SK-N-SH (cell line): Measurements from ENCODE around the gene SLC12A4. TPM values are rescaled to one million over a fixed set of nuclear protein-coding genes. Genes with fewer than 3 reads are reported as not detected.

Experiments used
- CTCF ChIA-PET: fragments of 300-600, 350-600 bp; formaldehyde crosslinking; extraction: SDS; loops from one replicate; lab custom pipeline; 2021; lab: Yijun Ruan, JAX
- POLR2A ChIA-PET: fragments of 350-600 bp; sonication (Branson Sonifier 250); formaldehyde crosslinking; extraction: SDS; loops from one replicate; lab custom pipeline; 2020; ENCODE audit warnings: antibody characterized with exemption, inconsistent platforms; lab: Yijun Ruan, JAX
- DNase-seq: peaks from one replicate; pipeline ENCODE4 v3.0.0; 2012
- H2AFZ ChIP-seq: fragments of 200-600 bp; sonication (generic); 2 replicates; pipeline ENCODE4 v1.8.1; 2016; ENCODE audit warnings: antibody characterized with exemption, mild to moderate bottlenecking, low read depth
- H3F3A ChIP-seq: fragments of 200-600 bp; sonication (generic); replicated peaks from 2 replicates; pipeline ENCODE3; 2016; ENCODE audit warnings: antibody characterized with exemption, mild to moderate bottlenecking; ENCODE audit not compliant: insufficient read depth
- H3K27ac ChIP-seq, 2 experiments: fragments of 200-500 bp in 1 of 2; fragments of 200-600 bp in 1 of 2; sonication (Bioruptor generic) in 1 of 2; sonication (generic), shearing (Covaris generic) in 1 of 2; 2 replicates each; pipeline versions ENCODE4 v1.5.1 to v1.6.1; 2014 to 2016; ENCODE audit warnings: low read depth in 2 of 2, inconsistent platforms in 1 of 2, low read length in 1 of 2, mild to moderate bottlenecking in 1 of 2, mixed read lengths in 1 of 2
- H3K27me3 ChIP-seq: fragments of 200-600 bp; sonication (generic), shearing (Covaris generic); 2 replicates; pipeline ENCODE4 v1.6.1; 2016; ENCODE audit warnings: mixed run types; ENCODE audit not compliant: insufficient read depth
- H3K36me3 ChIP-seq, 2 experiments: fragments of 200-500 bp in 1 of 2; fragments of 200-600 bp in 1 of 2; sonication (Bioruptor generic) in 1 of 2; sonication (generic) in 1 of 2; replicated peaks in 1 of 2; 2 replicates each; pipeline versions ENCODE3 to v1.5.1; 2014 to 2016; ENCODE audit warnings: low read length in 1 of 2, mild to moderate bottlenecking in 1 of 2; ENCODE audit not compliant: insufficient read depth in 2 of 2, control insufficient read depth in 1 of 2
- H3K4me1 ChIP-seq, 2 experiments: fragments of 200-500 bp in 1 of 2; fragments of 200-600 bp in 1 of 2; sonication (Bioruptor generic) in 1 of 2; sonication (generic), shearing (Covaris generic) in 1 of 2; 2 replicates each; pipeline versions ENCODE4 v1.5.1 to v1.6.1; 2014 to 2016; ENCODE audit warnings: low read depth in 1 of 2, low read length in 1 of 2, mixed run types in 1 of 2; ENCODE audit not compliant: insufficient read depth in 2 of 2, control insufficient read depth in 1 of 2
- H3K4me2 ChIP-seq: fragments of 200-600 bp; sonication (generic), shearing (Covaris generic); 2 replicates; pipeline ENCODE4 v1.6.1; 2017; ENCODE audit warnings: mixed run types
- H3K4me3 ChIP-seq, 2 experiments: fragments of 200-500 bp in 1 of 2; fragments of 200-600 bp in 1 of 2; sonication (Bioruptor generic) in 1 of 2; sonication (generic), shearing (Covaris generic) in 1 of 2; 2 replicates each; pipeline versions ENCODE4 v1.5.1 to v1.8.1; 2014 to 2016; ENCODE audit warnings: low read depth in 2 of 2, inconsistent platforms in 1 of 2, low read length in 1 of 2, mild to moderate bottlenecking in 1 of 2, mixed read lengths in 1 of 2, moderate library complexity in 1 of 2
- H3K79me2 ChIP-seq: fragments of 200-600 bp; sonication (generic); 2 replicates; pipeline ENCODE4 v1.8.1; 2017; ENCODE audit warnings: mild to moderate bottlenecking; ENCODE audit not compliant: insufficient read depth
- H3K9ac ChIP-seq: fragments of 200-600 bp; sonication (generic); 2 replicates; pipeline ENCODE4 v1.6.1; 2017; ENCODE audit warnings: mixed run types
- H3K9me2 ChIP-seq: fragments of 200-600 bp; sonication (generic); 2 replicates; pipeline ENCODE4 v1.6.1; 2017; ENCODE audit warnings: mixed run types
- H3K9me3 ChIP-seq: fragments of 200-600 bp; sonication (generic); 2 replicates; pipeline ENCODE4 v1.6.1; 2017; ENCODE audit warnings: mixed run types, mild to moderate bottlenecking, moderate library complexity
- H4K20me1 ChIP-seq: fragments of 200-600 bp; sonication (generic); 2 replicates; pipeline ENCODE4 v1.6.1; 2017; ENCODE audit warnings: mild to moderate bottlenecking, mixed run types; ENCODE audit not compliant: insufficient read depth
- CHD2 ChIP-seq: fragments of 150-350 bp; IDR thresholded peaks from 2 replicates; pipeline ENCODE4 v1.6.1; 2018; ENCODE audit warnings: low read length; ENCODE audit not compliant: partially characterized antibody
- GABPA ChIP-seq: IDR thresholded peaks from 2 replicates; pipeline ENCODE4 v1.4.0; 2012; ENCODE audit warnings: low read depth, mild to moderate bottlenecking
- JUND ChIP-seq: IDR thresholded peaks from 2 replicates; pipeline ENCODE4 v1.4.0; 2012
- MAX ChIP-seq: IDR thresholded peaks from 2 replicates; pipeline ENCODE4 v1.4.0; 2012; ENCODE audit warnings: low read depth
- MEF2A ChIP-seq: IDR thresholded peaks from 2 replicates; pipeline ENCODE4 v1.4.0; 2012; ENCODE audit warnings: low read depth, borderline replicate concordance
- REST ChIP-seq: IDR thresholded peaks from 2 replicates; pipeline ENCODE4 v1.6.1; 2012; ENCODE audit warnings: mild to moderate bottlenecking, low read depth, low read length, moderate library complexity
- SIN3A ChIP-seq: IDR thresholded peaks from 2 replicates; pipeline ENCODE4 v1.6.1; 2012; ENCODE audit warnings: low read depth, mild to moderate bottlenecking, low read length, moderate library complexity, borderline replicate concordance
- SMC3 ChIP-seq: IDR thresholded peaks from 2 replicates; pipeline ENCODE4 v1.6.1; 2012; ENCODE audit warnings: low read depth, low read length, improper control_type of control experiment
- TAF1 ChIP-seq: IDR thresholded peaks from 2 replicates; pipeline ENCODE4 v1.6.1; 2012; ENCODE audit warnings: low read depth, mild to moderate bottlenecking, low read length, moderate library complexity, borderline replicate concordance
- TCF12 ChIP-seq: IDR thresholded peaks from 2 replicates; pipeline ENCODE4 v1.4.0; 2012
- WGBS: methylation state at CpG from one replicate; pipeline ENCODE4 v1.1.6; 2017; ENCODE audit warnings: low lambda C conversion rate; 5-methylcytosine and 5-hydroxymethylcytosine counted together
- polyA plus RNA-seq, 3 experiments: library from polyadenylated mRNA; depleted of rRNA; stranded (reverse); fragments of >200 nt; gene quantifications; 2 replicates each; pipeline ENCODE4 v1.2.3, GENCODE V29; 2012
- TF ChIP-seq, protein P1 (sequence below): fragments of 200-600 bp; sonication (generic); IDR thresholded peaks from 2 replicates; pipeline ENCODE4 v1.6.1; 2017; ENCODE audit warnings: antibody characterized with exemption, mild to moderate bottlenecking, moderate library complexity
- TF ChIP-seq, protein P2 (sequence below): IDR thresholded peaks from 2 replicates; pipeline ENCODE4 v1.4.0; 2012; ENCODE audit warnings: low read depth, borderline replicate concordance
- TF ChIP-seq, protein P3 (sequence below): IDR thresholded peaks from 2 replicates; pipeline ENCODE4 v1.4.0; 2012; ENCODE audit warnings: low read depth, borderline replicate concordance
- TF ChIP-seq, protein P4 (sequence below): fragments of 150-350 bp; IDR thresholded peaks from 2 replicates; pipeline ENCODE4 v1.6.1; 2016; ENCODE audit warnings: mild to moderate bottlenecking, low read depth, low read length

The SLC12A4 gene
- polyA plus RNA-seq, 1 of the 3 experiments (the other 2 are of a cell fraction), result 75.8 TPM

DNA sequence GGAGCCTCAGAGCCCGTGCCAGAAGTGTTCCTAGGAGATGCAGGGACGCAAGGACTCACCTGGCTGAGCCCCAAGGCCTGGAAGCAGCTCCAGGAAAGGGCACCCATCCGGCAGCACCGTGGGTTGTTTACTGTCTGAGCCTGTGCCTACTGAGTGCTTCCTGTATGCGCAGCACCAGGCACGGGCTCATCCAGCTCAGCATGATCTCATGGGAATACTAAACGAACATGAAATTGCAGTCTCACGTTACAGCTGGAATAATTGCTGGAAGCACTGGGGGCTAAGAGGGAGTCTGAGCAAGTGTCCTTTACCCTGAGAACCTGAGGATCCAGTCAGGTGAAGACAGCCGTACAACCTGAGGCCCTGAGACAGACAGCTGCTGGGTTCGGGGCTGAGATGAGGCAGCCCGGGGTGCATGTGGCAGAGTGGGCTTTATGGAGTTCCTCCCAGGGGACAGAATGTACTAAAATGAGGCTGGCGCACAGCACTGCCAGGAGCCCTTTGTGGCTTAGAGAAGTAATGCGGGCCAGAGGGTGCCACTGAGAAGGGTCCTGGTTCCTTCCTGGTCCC, 42.2 kb downstream of the SLC12A4 start:
- Histone ChIP-seq H3K4me1 (peaks cover 0 to 20% of the 10 kb centered on the region in 2 experiments; a peak in 1 of 4 replicates), H3K36me3 (peaks cover 0 to 44% of the 10 kb centered on the region in 2 experiments), H2AFZ (no peak overlapping the region), H3K27me3 (no peaks in the 10 kb centered on the region), H3K9ac (no peak overlapping the region), H3K27ac (no peak overlapping the region; a peak in 1 of 4 replicates), H3K79me2 (0 out of 2 replicates have a peak, but pooled peaks cover 3% of the 10 kb centered on the region), H3K9me2 (no peaks in the 10 kb centered on the region), H3K9me3 (no peaks in the 10 kb centered on the region), H3F3A (no peaks in the 10 kb centered on the region), H4K20me1 (peaks cover 13% of the 10 kb centered on the region), H3K4me2 (no peak overlapping the region), H3K4me3 (no peak overlapping the region)
- DNase-seq, result no peak
- TF ChIP-seq TCF12, result no peak
- TF ChIP-seq, protein P1, sequence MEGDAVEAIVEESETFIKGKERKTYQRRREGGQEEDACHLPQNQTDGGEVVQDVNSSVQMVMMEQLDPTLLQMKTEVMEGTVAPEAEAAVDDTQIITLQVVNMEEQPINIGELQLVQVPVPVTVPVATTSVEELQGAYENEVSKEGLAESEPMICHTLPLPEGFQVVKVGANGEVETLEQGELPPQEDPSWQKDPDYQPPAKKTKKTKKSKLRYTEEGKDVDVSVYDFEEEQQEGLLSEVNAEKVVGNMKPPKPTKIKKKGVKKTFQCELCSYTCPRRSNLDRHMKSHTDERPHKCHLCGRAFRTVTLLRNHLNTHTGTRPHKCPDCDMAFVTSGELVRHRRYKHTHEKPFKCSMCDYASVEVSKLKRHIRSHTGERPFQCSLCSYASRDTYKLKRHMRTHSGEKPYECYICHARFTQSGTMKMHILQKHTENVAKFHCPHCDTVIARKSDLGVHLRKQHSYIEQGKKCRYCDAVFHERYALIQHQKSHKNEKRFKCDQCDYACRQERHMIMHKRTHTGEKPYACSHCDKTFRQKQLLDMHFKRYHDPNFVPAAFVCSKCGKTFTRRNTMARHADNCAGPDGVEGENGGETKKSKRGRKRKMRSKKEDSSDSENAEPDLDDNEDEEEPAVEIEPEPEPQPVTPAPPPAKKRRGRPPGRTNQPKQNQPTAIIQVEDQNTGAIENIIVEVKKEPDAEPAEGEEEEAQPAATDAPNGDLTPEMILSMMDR, result peak; percentile 29
- CTCF ChIA-PET, result interaction anchor here (1.8 to 28.1 kb wide), 3 partner anchors 29 to 111 kb away, joined by 6 to 564 read pairs (median 29); partner anchors contain the start of genes EDC4, NRN1L and PSKH1
- POLR2A ChIA-PET, result interaction anchor here (0.9 kb wide), 1 partner anchor 43 kb away, joined by 3 read pairs; no protein-coding TSS in a partner anchor
- WGBS, result 65% methylated on average over 6 of the region's 13 CpGs

GRCh38 chr16:67924140-67924906, 44.1 kb downstream of the SLC12A4 start:
- Histone ChIP-seq H3F3A (no peaks in the 10 kb centered on the region), H4K20me1 (peaks cover 23% of the 10 kb centered on the region), H3K36me3 (peaks cover 0 to 31% of the 10 kb centered on the region in 2 experiments), H3K27me3 (no peaks in the 10 kb centered on the region), H3K4me1 (peaks cover 0 to 26% of the 10 kb centered on the region in 2 experiments; a peak in 1 of 4 replicates), H3K4me2 (no peak overlapping the region), H2AFZ (no peak overlapping the region), H3K9ac (no peak overlapping the region), H3K9me2 (no peaks in the 10 kb centered on the region), H3K79me2 (peaks cover 17% of the 10 kb centered on the region), H3K9me3 (no peaks in the 10 kb centered on the region), H3K4me3 (no peak overlapping the region), H3K27ac (no peak overlapping the region)
- 96% methylated on average over 4 of the region's 10 CpGs for WGBS
- CTCF ChIA-PET, result interaction anchor here (0.7 to 28.1 kb wide), 4 partner anchors 9 to 116 kb away, joined by 3 to 564 read pairs (median 18); partner anchors contain the start of genes EDC4, NRN1L and PSKH1
- DNase-seq, result no peak
- POLR2A ChIA-PET, result interaction anchor here (0.5 kb wide), 1 partner anchor 149 kb away, joined by 3 read pairs; no protein-coding TSS in a partner anchor
- no peak for TF ChIP-seq JUND
- TF ChIP-seq MEF2A, result no peak
- TF ChIP-seq, protein P2, sequence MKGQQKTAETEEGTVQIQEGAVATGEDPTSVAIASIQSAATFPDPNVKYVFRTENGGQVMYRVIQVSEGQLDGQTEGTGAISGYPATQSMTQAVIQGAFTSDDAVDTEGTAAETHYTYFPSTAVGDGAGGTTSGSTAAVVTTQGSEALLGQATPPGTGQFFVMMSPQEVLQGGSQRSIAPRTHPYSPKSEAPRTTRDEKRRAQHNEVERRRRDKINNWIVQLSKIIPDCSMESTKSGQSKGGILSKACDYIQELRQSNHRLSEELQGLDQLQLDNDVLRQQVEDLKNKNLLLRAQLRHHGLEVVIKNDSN, result no peak
- TF ChIP-seq, protein P3, sequence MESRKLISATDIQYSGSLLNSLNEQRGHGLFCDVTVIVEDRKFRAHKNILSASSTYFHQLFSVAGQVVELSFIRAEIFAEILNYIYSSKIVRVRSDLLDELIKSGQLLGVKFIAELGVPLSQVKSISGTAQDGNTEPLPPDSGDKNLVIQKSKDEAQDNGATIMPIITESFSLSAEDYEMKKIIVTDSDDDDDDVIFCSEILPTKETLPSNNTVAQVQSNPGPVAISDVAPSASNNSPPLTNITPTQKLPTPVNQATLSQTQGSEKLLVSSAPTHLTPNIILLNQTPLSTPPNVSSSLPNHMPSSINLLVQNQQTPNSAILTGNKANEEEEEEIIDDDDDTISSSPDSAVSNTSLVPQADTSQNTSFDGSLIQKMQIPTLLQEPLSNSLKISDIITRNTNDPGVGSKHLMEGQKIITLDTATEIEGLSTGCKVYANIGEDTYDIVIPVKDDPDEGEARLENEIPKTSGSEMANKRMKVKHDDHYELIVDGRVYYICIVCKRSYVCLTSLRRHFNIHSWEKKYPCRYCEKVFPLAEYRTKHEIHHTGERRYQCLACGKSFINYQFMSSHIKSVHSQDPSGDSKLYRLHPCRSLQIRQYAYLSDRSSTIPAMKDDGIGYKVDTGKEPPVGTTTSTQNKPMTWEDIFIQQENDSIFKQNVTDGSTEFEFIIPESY, result no peak
- TF ChIP-seq CHD2, result no peak
- no peak for TF ChIP-seq SMC3
- TF ChIP-seq SIN3A, result no peak
- TF ChIP-seq, protein P4, sequence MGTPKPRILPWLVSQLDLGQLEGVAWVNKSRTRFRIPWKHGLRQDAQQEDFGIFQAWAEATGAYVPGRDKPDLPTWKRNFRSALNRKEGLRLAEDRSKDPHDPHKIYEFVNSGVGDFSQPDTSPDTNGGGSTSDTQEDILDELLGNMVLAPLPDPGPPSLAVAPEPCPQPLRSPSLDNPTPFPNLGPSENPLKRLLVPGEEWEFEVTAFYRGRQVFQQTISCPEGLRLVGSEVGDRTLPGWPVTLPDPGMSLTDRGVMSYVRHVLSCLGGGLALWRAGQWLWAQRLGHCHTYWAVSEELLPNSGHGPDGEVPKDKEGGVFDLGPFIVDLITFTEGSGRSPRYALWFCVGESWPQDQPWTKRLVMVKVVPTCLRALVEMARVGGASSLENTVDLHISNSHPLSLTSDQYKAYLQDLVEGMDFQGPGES, result no peak
- no peak for TF ChIP-seq TAF1
- TF ChIP-seq REST, result no peak
- no peak for TF ChIP-seq GABPA
- no peak for TF ChIP-seq MAX
